ENCODE results near the gene LRRN4CL. TPM values are rescaled to one million over a fixed set of nuclear protein-coding genes. Genes with fewer than 3 reads are reported as not detected.

LRRN4CL gene
- total and polyA plus RNA-seq, 9 of the 15 experiments (the other 6 are each of a cell fraction or from before 2014, with no cell fraction given), result 0.03 to 0.11 (median 0.05) TPM; not detected in 4

- no peak for TF ChIP-seq ZNF407 (IDR thresholded peaks at IDR 0.05; ENCODE audit: low read depth)
- TF ChIP-seq RCOR1 (IDR thresholded peaks at IDR 0.05; ENCODE audit: borderline replicate concordance in 1 of 2, low read depth in 2 of 2, low read length in 2 of 2), result peak in 1 of 2 experiments; percentile 4; a peak in 1 of 4 replicates
- peak; percentile 47; the same call in 1 of the 2 replicates for TF ChIP-seq ETV1 (tag; conservative IDR thresholded peaks at IDR 0.05; ENCODE audit: low read depth)
- peak; percentile 65; the same call in 1 of the 2 replicates for TF ChIP-seq LCOR (CRISPR knock-in tag; IDR thresholded peaks at IDR 0.05)
- peak; percentile 93 for TF ChIP-seq RBFOX2 (IDR thresholded peaks at IDR 0.05; ENCODE audit: low read depth, low read length)
- TF ChIP-seq EGR1 (conservative IDR thresholded peaks at IDR 0.05), result peak; percentile 71
- no peak for TF ChIP-seq MCM3 (IDR thresholded peaks at IDR 0.05)
- TF ChIP-seq SIN3A (IDR thresholded peaks at IDR 0.05; ENCODE audit: borderline replicate concordance in 2 of 2, control insufficient read depth in 1 of 2, low read depth in 2 of 2, low read length in 2 of 2), result peak; percentile 52 to 85; a peak in 2 of 4 replicates
- TF ChIP-seq SIN3B (IDR thresholded peaks at IDR 0.05; ENCODE audit: low read depth), result 0 out of 2 replicates have a peak, but pooled peaks have one; percentile 9
- peak; percentile 74 for TF ChIP-seq CREM (IDR thresholded peaks at IDR 0.05; ENCODE audit: low read depth)
- TF ChIP-seq PHF20 (IDR thresholded peaks at IDR 0.05; ENCODE audit: partially characterized antibody), result peak; percentile 8
- peak; percentile 72 for TF ChIP-seq E2F8 (IDR thresholded peaks at IDR 0.05; ENCODE audit: low read depth, partially characterized antibody)
- peak; percentile 96 for TF ChIP-seq PHF8 (IDR thresholded peaks at IDR 0.05; ENCODE audit: borderline replicate concordance, low read length)
- TF ChIP-seq CTBP1 (IDR thresholded peaks at IDR 0.05; ENCODE audit: borderline replicate concordance), result peak; percentile 65; the same call in 1 of the 2 replicates
- TF ChIP-seq CHD2 (IDR thresholded peaks at IDR 0.05; ENCODE audit: low read depth, low read length), result no peak
These were observed 17.5 kb downstream of the LRRN4CL start, which contains the start of the genes LBHD1 and UQCC3 (continued) for GRCh38 chr11:62671608-62672389.

Measured in K562 (cell line).